Middle frontal gyrus (tissue), 1 donor: ENCODE data around the gene KLHL3.

ENCODE experiments used
- DNase-seq: peaks from one replicate; pipeline ENCODE4 v3.0.0-alpha.2; 2015; ENCODE audit warnings: low spot score; ENCODE audit errors: extremely low spot score

The KLHL3 gene

DNA sequence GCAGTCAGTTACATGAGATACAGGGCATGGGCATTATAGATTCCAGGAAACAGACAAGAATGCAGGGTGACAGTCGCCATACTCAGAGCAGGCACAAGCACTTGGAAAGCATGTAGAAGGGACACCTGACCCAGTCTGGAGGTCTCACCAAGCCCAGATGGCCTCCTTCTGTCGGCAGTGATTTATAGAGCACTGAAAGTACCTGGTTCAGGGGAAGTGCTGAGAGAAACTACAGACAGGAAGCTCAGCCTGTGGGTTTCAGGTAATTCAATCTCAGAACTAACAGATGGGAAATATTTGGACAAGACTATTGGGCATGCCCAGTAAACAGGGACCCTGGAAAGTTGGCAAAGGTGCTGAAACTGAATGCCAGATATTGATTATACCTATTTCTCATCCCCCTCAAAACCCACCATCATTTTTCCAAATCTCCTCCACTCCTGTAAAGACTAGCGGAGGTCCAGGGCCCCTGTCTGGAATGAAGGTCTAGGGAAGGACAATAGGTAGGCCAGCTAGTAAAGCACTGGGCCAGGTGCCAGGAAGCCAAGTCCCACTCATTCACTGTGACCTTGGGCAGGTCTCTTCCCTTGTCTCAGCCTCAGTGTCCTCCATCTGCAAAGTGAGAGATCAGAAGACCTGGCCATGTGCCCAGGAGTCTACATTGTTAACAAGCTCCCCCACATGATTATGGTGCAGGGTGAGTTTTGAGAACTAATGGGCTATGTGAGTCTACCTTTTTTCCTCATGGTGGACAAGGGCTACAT, 26.9 kb downstream of the KLHL3 start:
- DNase-seq = no peak

DNA sequence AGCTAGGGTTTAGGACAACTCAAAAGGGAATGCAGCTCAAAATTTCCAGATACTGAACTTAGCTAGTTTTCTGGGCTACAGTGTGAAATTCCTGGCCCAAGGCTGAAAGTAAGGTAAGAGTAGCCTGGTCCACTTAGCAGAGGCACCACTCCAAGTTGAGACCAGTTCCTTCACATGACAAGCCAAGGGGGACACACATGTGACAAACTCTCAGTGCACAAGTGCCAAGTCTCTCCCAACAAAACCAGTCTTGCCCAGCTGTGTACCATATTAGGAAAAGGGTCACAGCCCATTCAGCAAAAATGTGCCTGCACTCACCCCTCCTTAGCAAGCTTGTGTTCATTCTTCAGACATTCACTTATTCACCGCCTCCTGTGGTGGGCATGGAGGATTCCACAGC, 27.8 kb downstream of the KLHL3 start:
- no peak for DNase-seq

- DNase-seq = no peak
Observed at GRCh38 chr5:137706841-137707240, 29.0 kb downstream of the KLHL3 start.

DNA sequence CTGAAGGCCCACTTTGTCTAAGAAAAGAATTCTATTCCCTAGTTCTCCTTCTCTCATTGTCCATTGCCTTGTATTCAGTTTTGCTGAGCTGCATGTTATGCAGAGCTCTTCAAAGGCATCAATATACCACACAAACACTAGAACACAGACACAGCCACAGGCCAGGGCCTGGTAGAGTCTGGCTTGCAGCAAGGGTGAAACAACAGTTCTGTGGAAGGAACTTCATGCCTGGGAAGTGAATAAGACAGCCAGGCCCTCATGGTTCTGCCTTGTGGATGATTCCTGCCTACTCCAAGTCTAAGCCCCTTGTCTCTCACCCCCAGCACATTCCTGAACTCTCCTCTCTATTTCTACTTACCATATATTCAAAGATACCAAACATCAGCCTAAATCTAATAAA, 30.8 kb downstream of the KLHL3 start:
- DNase-seq = no peak

DNA sequence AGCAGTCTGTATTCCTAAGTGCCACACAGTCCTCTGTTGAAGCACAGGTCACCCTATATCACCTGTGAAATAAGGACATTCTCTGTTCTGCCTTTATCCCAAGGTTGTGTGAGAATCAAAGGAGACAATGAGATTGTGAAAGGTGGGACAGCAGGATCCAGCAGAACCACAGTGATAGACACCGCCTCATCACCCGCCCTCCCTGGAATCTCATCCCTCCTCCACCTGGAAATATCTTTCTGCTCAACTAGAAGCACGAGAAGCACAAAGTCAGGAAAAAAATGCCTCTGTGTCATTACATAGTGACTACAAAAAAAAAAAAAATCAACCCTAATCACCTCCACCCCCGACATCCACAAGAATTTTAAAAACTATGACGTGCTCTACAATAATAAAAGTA, 32.3 kb downstream of the KLHL3 start:
- DNase-seq = no peak

DNA sequence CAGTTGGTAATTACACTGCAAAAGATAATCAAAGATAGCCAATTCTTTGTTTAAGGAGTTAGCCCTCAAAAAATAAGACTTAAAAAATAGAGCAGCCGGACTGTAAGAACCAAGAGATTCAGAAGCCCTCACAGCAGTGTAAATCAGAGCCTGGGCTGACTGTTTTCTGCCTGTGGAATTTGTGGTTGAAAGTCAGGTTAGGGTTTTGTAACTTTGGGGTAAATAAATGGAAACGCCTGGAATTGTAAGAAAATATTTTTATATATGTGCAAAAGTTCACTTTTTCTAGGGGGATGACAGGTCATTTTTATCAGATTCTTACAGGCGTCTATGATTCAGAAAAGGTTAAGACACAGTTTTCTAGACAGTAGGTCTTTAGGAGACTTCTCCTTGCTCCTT, 35.6 kb downstream of the KLHL3 start:
- no peak for DNase-seq

- peak; percentile 18 for DNase-seq
Observed at GRCh38 chr5:137699336-137700281, 36.3 kb downstream of the KLHL3 start.

DNA sequence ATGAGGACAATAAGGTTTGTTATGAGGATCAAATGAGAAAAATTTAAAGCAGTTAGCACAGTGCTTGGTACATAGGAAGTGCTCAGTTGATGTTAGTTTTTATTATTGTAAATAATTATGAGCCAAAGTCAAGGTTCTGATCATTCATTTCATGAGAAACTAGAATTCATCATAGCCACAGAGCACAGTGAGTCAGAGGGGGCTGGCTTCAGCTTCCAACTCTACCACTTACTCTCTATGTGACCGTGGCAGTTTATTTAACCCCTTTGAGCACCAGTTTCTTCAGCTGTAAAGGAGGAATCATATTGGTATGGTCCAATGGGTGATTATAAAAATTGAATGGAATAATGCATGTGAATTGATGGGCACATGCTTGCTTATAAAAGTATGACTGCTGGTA, 39.4 kb downstream of the KLHL3 start:
- no peak for DNase-seq

DNA sequence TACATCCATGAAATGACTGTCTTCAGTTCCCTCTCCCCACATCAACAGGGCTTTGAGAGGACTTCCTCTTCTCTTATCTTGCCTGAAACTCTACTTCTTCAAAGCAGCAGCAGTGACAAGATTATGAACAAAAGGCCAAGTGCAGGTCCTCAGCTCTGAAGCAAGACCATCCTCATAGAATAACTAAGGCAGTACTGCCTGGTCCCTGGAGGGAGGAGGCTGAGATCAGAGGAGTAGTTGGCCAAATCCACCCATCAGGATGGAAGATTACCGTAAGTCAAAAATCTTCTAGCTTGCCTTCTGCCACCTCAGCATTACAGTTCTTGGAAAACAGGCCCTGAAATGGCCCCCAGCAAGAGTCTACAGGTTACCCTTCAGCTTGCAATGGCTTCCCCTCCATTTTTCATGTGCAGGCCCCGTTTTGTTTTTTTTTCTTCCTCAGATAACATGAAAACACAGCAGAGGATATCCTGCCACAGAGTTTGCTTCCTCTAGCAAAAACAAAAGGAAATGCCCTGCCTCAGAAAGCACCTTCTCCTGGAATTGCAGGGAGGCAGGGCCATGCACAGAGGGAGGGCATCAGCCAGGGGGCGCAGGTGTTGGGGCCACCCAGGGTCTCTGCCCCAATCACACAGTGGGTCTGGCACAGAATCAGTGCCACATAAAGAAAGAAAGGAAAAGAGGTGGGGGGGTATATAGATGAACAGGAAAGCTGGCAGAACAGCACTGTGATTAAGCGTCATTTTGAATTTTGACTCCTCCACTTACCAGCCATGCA, 40.0 kb downstream of the KLHL3 start:
- DNase-seq = no peak

DNA sequence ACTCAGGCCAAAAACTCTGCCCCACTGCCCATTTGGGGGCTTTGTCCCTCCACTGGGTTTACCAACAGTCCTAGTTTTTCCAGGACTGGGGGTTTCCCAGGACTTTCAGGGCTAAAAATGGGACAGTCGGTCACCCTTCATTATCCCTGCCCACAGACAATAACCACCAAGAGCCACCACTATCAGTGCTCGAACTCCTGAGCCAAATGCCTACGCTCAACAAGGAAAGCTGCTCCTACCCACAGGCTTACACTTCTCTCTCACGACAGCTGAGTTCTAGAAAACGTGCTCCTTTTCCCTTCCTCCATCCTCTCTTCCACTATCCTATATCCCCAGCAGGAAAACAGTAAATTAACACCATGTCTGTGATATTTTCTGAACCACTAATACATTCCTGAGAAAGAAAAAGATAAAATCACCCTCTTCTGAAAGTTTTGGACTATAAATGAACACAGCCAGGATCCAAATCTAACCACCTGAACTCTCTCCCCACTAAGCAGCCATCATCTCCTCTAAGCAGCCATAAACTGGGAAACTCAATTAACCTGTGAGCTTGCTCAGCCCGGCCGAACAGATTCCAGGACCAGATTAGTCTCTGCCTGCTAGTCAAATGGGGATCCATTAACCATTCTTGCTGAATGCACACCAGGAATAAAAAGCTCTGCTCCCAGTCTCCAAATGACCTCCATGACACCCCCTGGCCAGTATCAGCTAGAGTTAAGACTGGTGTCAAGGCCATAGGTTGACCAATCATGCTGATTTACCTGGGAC, 41.8 kb downstream of the KLHL3 start:
- DNase-seq = no peak

- DNase-seq = no peak
Observed at GRCh38 chr5:137693307-137693950, 42.5 kb downstream of the KLHL3 start.

DNA sequence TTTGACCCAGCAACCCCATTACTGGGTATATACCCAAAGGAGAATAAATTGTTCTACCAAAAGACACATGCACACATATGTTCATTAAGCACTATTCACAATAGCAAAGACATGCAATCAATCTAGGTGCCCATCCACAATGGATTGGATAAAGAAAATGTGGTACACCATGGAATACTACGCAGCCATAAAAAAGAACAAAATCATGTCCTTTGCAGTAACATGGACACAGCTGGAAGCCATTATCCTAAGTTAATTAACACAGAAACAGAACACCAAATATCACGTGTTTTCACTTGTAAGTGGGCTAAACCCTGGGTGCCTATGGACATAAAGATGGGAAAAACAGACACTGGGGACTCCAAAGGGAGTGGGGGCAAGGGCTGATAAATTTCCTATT, 46.6 kb downstream of the KLHL3 start:
- DNase-seq = no peak

DNA sequence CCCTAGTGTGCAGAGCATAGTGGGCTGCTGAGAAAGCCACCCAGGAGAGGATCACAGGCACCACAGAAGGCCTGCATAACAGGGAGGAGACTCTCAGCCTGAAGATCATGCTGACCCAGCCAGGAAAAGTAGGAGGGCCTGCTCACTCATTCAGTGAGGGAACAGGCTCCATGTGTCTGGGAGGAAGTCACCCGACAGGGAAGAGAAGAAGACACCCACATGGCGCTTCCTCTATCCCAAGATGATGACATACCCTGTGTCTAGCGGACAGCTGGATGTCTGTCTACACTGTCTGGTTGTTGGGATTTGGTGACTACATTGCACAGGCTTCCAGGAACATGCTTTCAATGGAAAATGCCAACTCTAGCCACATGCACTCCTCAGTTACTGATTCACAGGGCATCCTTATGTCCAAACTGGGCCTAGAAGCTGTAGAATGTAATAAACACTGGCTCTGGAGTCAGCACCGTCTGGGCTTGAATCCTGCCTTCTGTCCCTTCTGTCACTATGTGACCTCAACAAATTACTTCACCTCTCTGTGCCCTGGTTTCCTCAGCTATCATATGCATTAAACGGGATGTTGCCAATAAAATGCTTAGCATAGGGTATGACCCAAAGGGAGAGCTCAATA, 47.6 kb downstream of the KLHL3 start:
- no peak for DNase-seq

DNA sequence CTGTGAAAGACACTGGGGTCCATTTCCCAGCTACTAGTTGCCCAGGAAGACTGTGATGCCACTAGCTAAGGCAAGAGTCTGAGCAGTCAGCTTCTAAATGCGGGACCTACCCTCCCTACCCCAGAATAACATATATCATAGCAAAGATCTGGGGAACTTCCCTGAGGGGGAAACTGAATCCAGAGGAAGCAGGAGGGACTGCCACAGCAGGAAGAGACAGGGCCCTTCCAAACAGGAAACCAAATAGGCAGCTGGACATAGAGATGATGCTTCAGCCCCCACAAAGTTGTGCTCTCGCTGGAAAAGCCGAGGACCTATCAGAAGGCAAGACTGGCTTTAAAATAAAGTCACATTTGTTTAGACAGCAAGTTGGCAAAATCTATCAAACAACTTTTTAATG, 51.1 kb downstream of the KLHL3 start:
- no peak for DNase-seq

- no peak for DNase-seq
Observed at GRCh38 chr5:137681191-137681590, 54.7 kb downstream of the KLHL3 start.

- DNase-seq = no peak
Observed at GRCh38 chr5:137679910-137680309, 56.0 kb downstream of the KLHL3 start.

- DNase-seq = no peak
Observed at GRCh38 chr5:137679195-137679594, 56.7 kb downstream of the KLHL3 start.

DNA sequence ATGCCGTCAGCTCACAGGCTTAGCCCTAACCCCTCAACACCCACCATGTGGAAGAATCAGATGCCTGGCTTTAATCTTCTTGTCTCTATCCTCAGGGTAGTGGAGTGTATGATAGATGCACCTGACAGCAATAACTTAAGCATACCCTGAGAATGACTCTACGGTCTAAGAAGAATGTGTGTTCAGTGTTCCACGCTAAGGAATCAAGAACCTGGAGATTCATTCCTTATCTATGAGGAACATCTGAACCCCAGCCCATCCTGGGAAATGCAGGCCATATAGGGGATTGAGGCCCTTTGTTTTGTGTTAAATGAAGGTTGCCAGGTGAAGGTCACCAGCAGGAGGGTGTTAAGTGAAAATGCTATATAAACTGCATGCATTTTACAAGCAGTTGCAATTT, 63.0 kb downstream of the KLHL3 start:
- DNase-seq = no peak

GRCh38 chr5:137672001-137672400, 63.9 kb downstream of the KLHL3 start:
- no peak for DNase-seq

DNA sequence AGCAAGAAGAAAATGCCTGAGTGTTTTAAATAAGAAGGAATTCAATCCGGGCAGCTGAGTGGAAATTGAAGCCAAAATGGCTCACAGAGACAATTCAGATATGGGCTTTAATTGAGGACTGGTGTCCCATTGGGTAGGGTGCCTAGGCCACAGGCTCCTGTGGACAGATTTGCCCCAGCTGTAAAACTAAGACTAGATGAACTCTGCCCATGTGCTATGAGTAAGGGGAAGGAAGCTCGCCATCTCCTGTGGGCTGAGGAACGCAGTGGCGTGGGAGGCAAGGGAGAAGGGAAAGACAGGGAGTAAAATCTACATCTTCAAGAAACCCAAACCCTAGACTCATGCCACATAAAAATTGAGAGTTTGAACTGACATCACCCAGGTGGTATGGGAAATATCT, 66.1 kb downstream of the KLHL3 start:
- DNase-seq = no peak
